DMS 273 (cell line): ENCODE data around the gene ADGRV1.
"Not testable (repeated sequence)": the region's sequence is repeated elsewhere in the genome, so short reads cannot be mapped to it uniquely, and the experiment has no call there.

Experiments used
- DNase-seq: peaks from one replicate; lab custom pipeline; 2025; ENCODE audit not compliant: unreplicated experiment; lab: John Stamatoyannopoulos, UW

The ADGRV1 gene

GRCh38 chr5:90802474-90803317 lies 244.1 kb downstream of the ADGRV1 start:
- DNase-seq, result peak; percentile 76

- no peak for DNase-seq
Measured at GRCh38 chr5:90803381-90803780, 244.8 kb downstream of the ADGRV1 start.

- DNase-seq, result no peak
Measured at GRCh38 chr5:90803876-90804275, 245.3 kb downstream of the ADGRV1 start.

- DNase-seq, result no peak
Measured at GRCh38 chr5:90807496-90807895, 248.9 kb downstream of the ADGRV1 start.

- DNase-seq, result peak; percentile 3
Measured at GRCh38 chr5:90809311-90810056, 250.9 kb downstream of the ADGRV1 start.

GRCh38 chr5:90810211-90810610 lies 251.6 kb downstream of the ADGRV1 start:
- no peak for DNase-seq

GRCh38 chr5:90813392-90813791 lies 254.8 kb downstream of the ADGRV1 start:
- no peak for DNase-seq

- DNase-seq, result not testable (repeated sequence)
Measured at GRCh38 chr5:90822062-90822461, 263.5 kb downstream of the ADGRV1 start.

- no peak for DNase-seq
Measured at GRCh38 chr5:90824436-90824835, 265.8 kb downstream of the ADGRV1 start.

- no peak for DNase-seq
Measured at GRCh38 chr5:90830058-90830457, 271.5 kb downstream of the ADGRV1 start.

- no peak for DNase-seq
Measured at GRCh38 chr5:90833753-90834152, 275.2 kb downstream of the ADGRV1 start.

GRCh38 chr5:90834711-90835110 lies 276.1 kb downstream of the ADGRV1 start:
- no peak for DNase-seq

- no peak for DNase-seq
Measured at GRCh38 chr5:90843443-90843842, 284.8 kb downstream of the ADGRV1 start.

GRCh38 chr5:90844931-90845330 lies 286.3 kb downstream of the ADGRV1 start:
- DNase-seq, result no peak

GRCh38 chr5:90845723-90846554 lies 287.3 kb downstream of the ADGRV1 start:
- DNase-seq, result no peak

GRCh38 chr5:90847606-90848005 lies 289.0 kb downstream of the ADGRV1 start:
- not testable (repeated sequence) for DNase-seq

- no peak for DNase-seq
Measured at GRCh38 chr5:90849939-90850338, 291.3 kb downstream of the ADGRV1 start.

GRCh38 chr5:90852531-90852930 lies 293.9 kb downstream of the ADGRV1 start:
- no peak for DNase-seq

GRCh38 chr5:90853750-90854149 lies 295.2 kb downstream of the ADGRV1 start:
- no peak for DNase-seq

GRCh38 chr5:90854169-90854568 lies 295.6 kb downstream of the ADGRV1 start:
- no peak for DNase-seq

GRCh38 chr5:90855296-90856010 lies 296.9 kb downstream of the ADGRV1 start:
- no peak for DNase-seq
